GM13976 (cell line): ENCODE data around the gene LOC101059915.
A peak's percentile ranks its signal among the peaks of the same experiment; 100 is the strongest.
"Not testable (repeated sequence)": the region's sequence is repeated elsewhere in the genome, so short reads cannot be mapped to it uniquely, and the experiment has no call there.

Source experiments
- DNase-seq: peaks from one replicate; pipeline ENCODE4 v3.0.0; 2012; ENCODE audit warnings: low spot score
- in situ Hi-C: fragments of 300-500 bp; cut with MboI; formaldehyde crosslinking; loops from one replicate; pipeline ENCODE4 v1.12.0; 2022; ENCODE audit warnings: low sequenced_read_pairs, mixed read lengths, inconsistent platforms; ENCODE audit not compliant: unreplicated experiment
- TF ChIP-seq, protein P1 (sequence below): IDR thresholded peaks from 2 replicates; pipeline ENCODE4 v1.5.1; 2012; ENCODE audit warnings: borderline replicate concordance, mild to moderate bottlenecking; ENCODE audit not compliant: insufficient read depth; ENCODE audit errors: extremely low read depth, missing control alignments, control extremely low read depth

The LOC101059915 gene

DNA sequence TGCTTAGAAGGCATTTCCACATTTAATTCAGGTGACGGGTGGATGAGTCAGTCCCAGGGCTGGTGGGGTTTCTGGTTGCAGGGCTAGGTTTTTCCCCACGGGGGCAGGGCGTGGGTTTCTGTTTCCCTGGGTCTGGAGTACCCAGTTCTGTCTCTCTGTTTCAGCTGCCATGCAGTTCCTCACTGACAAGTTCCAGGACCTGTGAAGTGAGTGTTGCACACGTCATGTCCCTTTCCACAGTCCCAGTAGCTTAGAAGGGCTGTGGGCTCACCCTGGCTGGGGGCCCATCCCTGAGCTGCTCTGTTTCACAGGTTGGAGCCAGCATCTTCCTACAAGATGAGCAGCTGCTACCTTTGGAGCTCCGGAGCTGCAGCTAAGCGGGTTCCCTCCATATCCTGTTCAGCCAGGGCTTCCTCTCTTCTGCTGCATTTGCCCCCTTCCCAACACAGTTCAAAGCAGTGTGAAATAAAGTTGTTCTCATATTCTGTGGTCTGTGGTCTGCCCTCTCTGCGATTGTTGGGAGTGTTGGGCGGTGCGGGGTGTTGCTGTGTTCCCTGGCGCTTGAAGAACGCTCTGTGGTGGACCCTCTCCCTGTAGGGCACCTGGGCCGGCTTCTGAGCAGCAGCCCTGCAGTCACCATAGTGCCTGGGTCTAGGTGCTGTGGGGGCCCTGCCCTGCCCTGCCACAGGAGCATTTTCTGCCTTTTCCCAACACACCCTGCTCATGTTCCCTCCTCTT lies 3.9 kb downstream of the LOC101059915 start:
- TF ChIP-seq, protein P1, sequence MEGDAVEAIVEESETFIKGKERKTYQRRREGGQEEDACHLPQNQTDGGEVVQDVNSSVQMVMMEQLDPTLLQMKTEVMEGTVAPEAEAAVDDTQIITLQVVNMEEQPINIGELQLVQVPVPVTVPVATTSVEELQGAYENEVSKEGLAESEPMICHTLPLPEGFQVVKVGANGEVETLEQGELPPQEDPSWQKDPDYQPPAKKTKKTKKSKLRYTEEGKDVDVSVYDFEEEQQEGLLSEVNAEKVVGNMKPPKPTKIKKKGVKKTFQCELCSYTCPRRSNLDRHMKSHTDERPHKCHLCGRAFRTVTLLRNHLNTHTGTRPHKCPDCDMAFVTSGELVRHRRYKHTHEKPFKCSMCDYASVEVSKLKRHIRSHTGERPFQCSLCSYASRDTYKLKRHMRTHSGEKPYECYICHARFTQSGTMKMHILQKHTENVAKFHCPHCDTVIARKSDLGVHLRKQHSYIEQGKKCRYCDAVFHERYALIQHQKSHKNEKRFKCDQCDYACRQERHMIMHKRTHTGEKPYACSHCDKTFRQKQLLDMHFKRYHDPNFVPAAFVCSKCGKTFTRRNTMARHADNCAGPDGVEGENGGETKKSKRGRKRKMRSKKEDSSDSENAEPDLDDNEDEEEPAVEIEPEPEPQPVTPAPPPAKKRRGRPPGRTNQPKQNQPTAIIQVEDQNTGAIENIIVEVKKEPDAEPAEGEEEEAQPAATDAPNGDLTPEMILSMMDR = no peak
- peak; percentile 24 for DNase-seq
- in situ Hi-C loops = loop anchor here (25.0 kb wide), 1 partner anchor 191 kb away; no protein-coding TSS in a partner anchor

DNA sequence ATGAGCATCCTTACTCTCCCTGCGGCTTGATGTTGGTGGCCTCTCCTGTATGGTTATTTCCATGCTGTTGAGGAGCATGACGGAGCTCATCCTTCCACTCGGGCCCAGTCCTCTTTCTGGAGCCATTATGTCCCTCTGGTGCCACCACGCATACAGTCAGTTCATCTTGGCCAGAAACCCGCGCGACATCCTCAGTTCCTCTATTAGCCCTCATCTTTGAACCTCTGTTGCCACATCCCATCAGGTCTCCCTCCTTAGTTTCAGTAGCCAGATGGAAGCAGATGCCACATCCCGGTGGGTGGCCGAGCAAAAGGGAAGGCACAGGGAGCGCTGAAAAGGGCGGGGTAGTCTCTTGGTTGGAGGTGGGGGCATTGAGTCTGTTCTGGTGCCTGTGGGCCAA lies 4.6 kb downstream of the LOC101059915 start:
- DNase-seq = no peak
- in situ Hi-C loops = loop anchor here (25.0 kb wide), 1 partner anchor 190 kb away; no protein-coding TSS in a partner anchor
- TF ChIP-seq, protein P1 = no peak

DNA sequence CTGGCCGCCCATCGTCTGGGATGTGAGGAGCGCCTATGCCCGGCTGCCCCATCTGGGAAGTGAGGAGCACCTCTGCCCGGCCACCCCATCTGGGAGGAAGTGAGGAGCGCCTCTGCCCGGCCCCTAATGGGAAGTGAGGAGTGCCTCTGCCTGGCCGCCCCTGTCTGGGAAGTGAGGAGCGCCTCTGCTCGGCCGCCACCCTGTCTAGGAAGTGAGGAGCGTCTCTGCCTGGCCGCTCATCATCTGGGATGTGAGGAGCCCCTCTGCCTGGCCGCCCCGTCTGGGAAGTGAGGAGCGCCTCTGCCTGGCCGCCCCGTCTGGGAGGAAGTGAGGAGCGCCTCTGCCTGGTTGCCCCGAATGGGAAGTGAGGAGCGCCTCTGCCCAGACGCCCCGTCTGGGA lies 8.3 kb downstream of the LOC101059915 start:
- in situ Hi-C loops, DNase-seq: not testable (repeated sequence)

DNA sequence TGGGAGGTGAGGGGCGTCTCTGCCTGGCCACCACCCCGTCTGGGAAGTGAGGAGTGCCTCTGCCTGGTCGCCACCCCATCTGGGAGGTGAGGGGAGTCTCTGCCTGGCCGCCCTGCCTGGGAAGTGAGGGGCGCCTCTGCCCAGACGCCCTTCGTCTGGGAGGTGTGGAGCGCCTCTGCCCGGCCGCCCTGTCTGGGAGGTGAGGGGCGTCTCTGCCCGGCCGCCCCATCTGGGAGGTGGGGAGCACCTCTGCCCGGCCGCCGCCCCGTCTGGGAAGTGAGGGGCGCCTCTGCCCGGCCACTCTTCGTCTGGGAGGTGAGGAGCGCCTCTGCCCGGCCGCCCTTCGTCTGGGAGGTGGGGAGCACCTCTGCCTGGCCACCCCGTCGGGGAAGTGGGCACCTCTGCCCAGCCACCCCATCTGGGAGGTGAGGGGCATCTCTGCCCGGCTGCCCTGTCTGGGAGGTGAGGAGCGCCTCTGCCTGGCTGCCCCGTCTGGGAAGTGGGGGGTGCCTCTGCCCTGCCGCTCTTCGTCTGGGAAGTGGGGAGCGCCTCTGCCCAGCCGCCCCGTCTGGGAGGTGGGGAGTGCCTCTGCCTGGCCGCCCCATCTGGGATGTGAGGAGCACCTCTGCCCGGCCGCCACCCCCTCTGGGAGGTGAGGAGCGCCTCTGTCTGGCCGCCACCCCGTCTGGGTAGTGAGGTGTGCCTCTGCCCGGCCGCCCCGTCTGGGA lies 8.9 kb downstream of the LOC101059915 start:
- in situ Hi-C loops, DNase-seq: not testable (repeated sequence)

DNA sequence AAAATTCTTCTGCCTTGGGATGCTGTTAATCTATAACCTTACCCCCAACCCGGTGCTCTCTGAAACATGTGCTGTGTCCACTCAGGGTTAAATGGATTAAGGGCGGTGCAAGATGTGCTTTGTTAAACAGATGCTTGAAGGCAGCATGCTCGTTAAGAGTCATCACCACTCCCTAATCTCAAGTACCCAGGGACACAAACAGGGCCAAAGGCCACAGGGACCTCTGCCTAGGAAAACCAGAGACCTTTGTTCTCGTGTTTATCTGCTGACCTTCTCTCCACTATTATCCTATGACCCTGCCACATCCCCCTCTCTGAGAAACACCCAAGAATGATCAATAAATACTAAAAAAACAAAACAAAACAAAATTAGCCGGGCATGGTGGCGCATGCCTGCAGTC lies 9.8 kb downstream of the LOC101059915 start:
- DNase-seq, in situ Hi-C loops: not testable (repeated sequence)

DNA sequence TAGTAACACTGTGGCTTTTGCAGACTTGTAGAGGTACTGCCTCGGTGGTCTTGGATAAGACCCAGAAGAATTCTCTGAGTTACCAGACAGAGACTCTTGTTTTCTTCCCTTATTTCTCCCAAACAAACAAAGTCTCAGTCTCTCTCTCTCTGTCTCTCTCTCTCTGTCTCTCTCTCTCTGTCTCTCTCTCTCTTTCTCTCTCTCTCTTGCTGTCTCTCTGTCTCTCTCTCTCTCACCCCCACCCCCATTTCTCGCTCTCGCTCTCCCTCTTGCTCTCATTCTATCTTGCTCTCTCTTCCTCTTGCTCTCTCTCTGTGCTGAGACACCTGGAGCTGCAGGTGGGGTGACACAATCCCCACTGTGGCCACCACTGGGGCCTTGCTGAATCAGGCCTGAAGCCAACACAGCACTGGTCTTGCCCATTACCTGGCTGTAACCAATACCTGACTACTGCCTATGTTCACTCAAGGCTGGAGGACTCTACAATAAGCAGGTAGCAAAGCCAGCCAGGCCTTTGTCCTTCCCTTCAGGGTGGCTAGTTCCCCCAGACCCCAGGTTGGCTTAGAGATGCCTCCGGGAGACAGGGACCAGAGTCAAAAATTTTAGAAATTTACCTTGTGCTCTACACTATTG lies 12.3 kb downstream of the LOC101059915 start:
- no peak for DNase-seq
- in situ Hi-C loops = no loop called here
- TF ChIP-seq, protein P1 = no peak

DNA sequence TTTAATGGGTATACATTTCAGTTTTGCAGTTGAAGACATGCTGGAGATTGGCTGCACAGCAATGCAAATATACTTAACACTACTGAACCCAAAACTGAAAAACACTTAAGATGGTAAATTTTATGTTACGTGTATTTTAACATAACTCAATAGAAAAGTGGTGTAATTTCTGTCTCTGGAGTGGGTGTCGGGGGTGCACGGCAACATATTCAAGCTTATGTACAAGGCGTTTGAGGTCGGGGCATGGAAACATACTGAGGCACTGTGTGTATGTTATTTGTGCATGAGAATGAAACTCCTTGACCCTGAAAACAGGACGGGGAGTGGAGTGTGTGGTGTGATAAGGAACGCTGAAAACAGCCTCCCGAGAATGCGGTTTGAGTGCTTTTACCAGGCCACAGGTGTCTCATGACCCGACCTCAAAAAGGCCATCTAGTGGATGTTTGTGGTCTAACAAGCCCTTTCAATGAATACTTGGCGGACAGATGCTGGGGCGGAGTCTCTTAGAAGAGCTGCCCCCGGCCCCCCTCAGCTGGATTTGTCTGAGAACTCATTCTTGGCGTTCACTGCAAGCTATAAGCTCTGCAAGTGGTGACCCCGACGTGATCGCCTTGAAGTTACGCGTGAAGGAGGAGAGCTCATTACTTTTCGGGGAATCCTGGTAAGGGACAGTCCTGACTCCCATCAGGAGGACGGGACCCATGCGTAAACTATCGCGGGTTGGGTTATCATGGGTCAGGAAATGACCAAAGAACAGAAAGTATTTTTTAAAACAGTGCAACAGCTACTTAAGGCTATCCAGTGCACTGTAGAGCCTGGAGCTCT lies 29.5 kb downstream of the LOC101059915 start:
- DNase-seq, in situ Hi-C loops: not testable (repeated sequence)

DNA sequence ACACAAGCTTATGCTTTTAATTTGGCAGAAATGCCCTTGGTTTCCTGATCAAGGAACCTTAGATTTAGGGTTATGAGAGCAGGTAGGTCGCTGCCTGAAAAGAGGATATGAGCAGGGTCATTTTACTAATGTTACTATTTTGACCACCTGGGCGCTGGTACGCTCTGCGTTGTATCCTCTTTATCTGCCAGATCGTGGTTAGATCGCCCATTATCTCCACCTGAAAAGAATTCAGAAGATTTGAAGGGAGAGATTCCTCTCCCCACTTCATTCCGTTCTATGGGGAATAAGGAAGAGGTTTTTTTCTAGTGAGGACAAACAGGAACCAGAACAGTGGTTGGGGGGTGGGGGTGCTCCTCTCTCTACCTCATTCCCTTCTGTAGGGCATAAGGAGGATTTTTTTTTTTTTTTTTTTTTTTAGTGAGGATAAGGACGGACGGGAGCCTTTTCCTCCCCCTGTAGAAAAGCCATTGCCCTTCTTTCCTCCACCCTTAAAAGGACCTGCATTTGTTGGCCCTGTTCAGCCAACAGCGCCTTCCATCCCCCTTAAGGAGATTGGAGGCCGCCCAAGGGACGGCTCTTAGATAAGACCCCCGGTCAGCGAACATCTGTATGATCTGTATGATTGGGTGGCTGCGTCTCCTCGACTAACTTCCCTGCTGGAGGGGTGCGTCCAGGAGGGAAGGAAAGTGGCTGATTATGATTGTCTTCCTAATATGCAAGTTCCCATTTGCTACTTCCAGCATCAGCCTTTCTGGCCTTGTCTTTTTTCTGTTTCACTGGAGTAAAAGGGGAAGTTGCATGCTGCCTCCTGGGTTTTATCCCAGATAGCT lies 30.3 kb downstream of the LOC101059915 start:
- DNase-seq, in situ Hi-C loops: not testable (repeated sequence)

DNA sequence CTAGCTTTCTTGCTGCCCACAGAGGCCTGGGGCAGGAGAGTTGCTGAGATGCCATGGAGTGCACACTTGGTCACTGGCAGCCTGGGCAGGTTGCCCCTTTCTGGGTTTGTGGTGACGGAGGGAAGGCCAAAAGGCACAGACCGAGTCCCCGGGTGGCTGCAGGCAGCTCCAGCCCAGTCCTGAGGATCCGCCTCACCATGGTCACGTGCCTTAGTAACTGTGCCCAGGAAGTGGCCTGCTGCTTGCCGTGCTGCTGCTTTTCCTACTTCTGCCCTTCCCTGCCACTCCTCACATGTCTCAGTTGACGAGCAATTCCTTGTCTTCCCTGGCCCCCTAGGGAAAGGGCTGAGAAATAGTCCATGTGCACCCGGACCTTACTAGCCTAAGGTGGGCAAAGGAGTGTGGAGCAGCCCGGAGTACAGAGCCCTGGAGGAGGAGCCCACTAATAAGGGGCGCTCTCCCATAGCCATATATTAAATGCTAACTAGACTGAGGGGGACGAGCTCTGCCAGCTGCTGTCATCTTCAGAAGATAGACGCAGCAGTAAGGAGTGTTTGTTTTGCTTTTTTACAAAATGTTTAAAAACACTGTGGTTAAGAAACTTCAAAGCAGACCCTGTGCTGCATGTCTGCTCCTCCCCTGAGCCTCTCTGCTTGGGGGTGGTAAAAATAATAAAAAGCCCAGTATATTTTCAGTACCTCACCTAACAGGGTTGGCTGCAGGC lies 31.1 kb downstream of the LOC101059915 start:
- in situ Hi-C loops = not testable (repeated sequence)

DNA sequence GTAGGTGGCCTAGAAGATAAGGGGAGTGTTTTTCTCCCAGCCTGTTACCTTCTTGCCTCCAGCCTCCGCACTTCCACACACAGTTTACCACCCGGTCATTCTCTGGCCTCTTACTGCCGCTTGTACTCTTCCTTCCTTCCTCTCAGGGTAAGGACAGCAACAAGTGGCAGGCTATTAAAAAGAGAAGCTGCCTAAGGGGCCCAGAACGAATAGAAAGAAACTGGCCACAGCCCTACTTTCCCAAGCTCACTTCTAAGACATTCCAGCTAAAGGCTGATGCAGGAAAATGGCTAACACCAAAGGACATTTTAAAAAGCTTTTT lies 31.6 kb downstream of the LOC101059915 start:
- DNase-seq, in situ Hi-C loops: not testable (repeated sequence)

More for the DNA sequence above, 31.1 kb downstream of the LOC101059915 start:
- DNase-seq = not testable (repeated sequence)

DNA sequence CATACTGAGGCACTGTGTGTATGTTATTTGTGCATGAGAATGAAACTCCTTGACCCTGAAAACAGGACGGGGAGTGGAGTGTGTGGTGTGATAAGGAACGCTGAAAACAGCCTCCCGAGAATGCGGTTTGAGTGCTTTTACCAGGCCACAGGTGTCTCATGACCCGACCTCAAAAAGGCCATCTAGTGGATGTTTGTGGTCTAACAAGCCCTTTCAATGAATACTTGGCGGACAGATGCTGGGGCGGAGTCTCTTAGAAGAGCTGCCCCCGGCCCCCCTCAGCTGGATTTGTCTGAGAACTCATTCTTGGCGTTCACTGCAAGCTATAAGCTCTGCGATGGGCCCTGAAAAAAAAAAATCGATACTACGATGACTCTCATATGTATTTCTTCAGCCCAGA lies 35.5 kb downstream of the LOC101059915 start:
- in situ Hi-C loops, DNase-seq: not testable (repeated sequence)

DNA sequence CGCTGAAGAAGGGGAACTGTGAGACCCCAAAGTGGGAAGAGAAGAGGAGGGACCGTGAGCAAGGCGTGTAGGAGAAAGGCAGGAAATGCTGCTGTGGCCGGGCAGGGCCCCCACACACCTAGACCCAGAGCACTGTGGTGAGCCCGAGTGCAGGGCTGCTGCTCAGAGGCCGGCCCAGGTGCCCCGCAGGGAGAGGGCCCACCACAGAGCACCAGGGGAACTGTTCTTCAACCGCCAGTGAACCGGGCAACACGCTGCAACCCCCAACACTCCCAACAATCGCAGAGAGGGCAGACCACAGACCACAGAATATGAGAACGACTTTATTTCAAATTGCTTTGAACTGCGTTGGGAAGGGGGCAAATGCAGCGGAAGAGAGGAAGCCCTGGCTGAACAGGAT lies 46.7 kb downstream of the LOC101059915 start:
- DNase-seq, in situ Hi-C loops: not testable (repeated sequence)
